ENCODE data around the gene CHAF1A.
A peak's percentile ranks its signal among the peaks of the same experiment; 100 is the strongest.

The CHAF1A gene

GRCh38 chr19:4402171-4403004 lies at the start of gene CHAF1A:
TSS of gene CHAF1A (plus strand) at chr19:4402640. CDS start at chr19:4402763, 123 bp downstream.
- peak within 1 kb of the TSS; percentile 88 for H3K4me3 ChIP-seq (ENCODE audit: low read length)
- peak; percentile 100 for DNase-seq (ENCODE audit: low read depth)
- no peak for TF ChIP-seq CTCF (conservative IDR thresholded peaks at IDR 0.05; ENCODE audit: low read depth, low read length)

- H3K4me3 ChIP-seq (ENCODE audit: low read length), result no peak overlapping the region
- peak; percentile 94 for TF ChIP-seq CTCF (conservative IDR thresholded peaks at IDR 0.05; ENCODE audit: low read depth, low read length)
- DNase-seq (ENCODE audit: low read depth), result no peak
These were observed 49.7 kb upstream of the CHAF1A start for GRCh38 chr19:4352701-4353121.

GRCh38 chr19:4354282-4354681 lies 48.2 kb upstream of the CHAF1A start:
- no peak overlapping the region for H3K4me3 ChIP-seq (ENCODE audit: low read length)
- TF ChIP-seq CTCF (conservative IDR thresholded peaks at IDR 0.05; ENCODE audit: low read depth, low read length), result no peak

GRCh38 chr19:4354897-4355296 lies 47.5 kb upstream of the CHAF1A start:
- H3K4me3 ChIP-seq (ENCODE audit: low read length), result no peak overlapping the region
- no peak for DNase-seq (ENCODE audit: low read depth)
- no peak for TF ChIP-seq CTCF (conservative IDR thresholded peaks at IDR 0.05; ENCODE audit: low read depth, low read length)

More at GRCh38 chr19:4354282-4354681, 48.2 kb upstream of the CHAF1A start:
- no peak for DNase-seq (ENCODE audit: low read depth)

GRCh38 chr19:4357095-4357797 lies 45.2 kb upstream of the CHAF1A start:
- DNase-seq (ENCODE audit: low read depth), result no peak
- no peak for TF ChIP-seq CTCF (conservative IDR thresholded peaks at IDR 0.05; ENCODE audit: low read depth, low read length)
- H3K4me3 ChIP-seq (ENCODE audit: low read length), result no peak overlapping the region

GRCh38 chr19:4357921-4358326 lies 44.5 kb upstream of the CHAF1A start:
- no peak for TF ChIP-seq CTCF (conservative IDR thresholded peaks at IDR 0.05; ENCODE audit: low read depth, low read length)
- no peak overlapping the region for H3K4me3 ChIP-seq (ENCODE audit: low read length)
- DNase-seq (ENCODE audit: low read depth), result no peak

All from retinal pigment epithelial cell (primary cell).